CD14-positive monocyte (primary cell): ENCODE data around the gene SRRT. TPM values are rescaled to one million over a fixed set of nuclear protein-coding genes. Genes with fewer than 3 reads are reported as not detected.
A peak's percentile ranks its signal among the peaks of the same experiment; 100 is the strongest.

Source experiments
- DNase-seq, 3 donors: peaks; one replicate each; pipeline ENCODE4 v3.0.0-alpha.2; 2011 to 2022
- H2AFZ ChIP-seq: 2 replicates; pipeline ENCODE4 v1.6.0; 2012; ENCODE audit warnings: mild to moderate bottlenecking, low read depth, low read length, inconsistent platforms; ENCODE audit not compliant: insufficient read depth, poor library complexity, severe bottlenecking
- H3K27ac ChIP-seq, 2 donors: 1 replicate in 1 of 2; 2 replicates in 1 of 2; pipeline ENCODE4 v1.5.1; 2012 to 2013; ENCODE audit warnings: low read length in 2 of 2, control low read depth in 1 of 2, inconsistent platforms in 1 of 2, low read depth in 1 of 2, mild to moderate bottlenecking in 1 of 2
- H3K27me3 ChIP-seq, 2 donors: one replicate each; pipeline versions ENCODE4 v1.6.0 to v1.6.1; 2011 to 2013; ENCODE audit warnings: low read length in 2 of 2; ENCODE audit not compliant: control insufficient read depth in 2 of 2, insufficient read depth in 2 of 2
- H3K36me3 ChIP-seq, 2 donors: replicated peaks in 1 of 2; 1 replicate in 1 of 2; 2 replicates in 1 of 2; pipeline versions ENCODE4 v1.5.1 to v1.6.1; 2012 to 2013; ENCODE audit warnings: low read length in 2 of 2, control low read depth in 1 of 2, inconsistent platforms in 1 of 2, mild to moderate bottlenecking in 1 of 2; ENCODE audit not compliant: insufficient read depth in 2 of 2, control insufficient read depth in 1 of 2
- H3K4me1 ChIP-seq, 2 donors: 1 replicate in 1 of 2; 2 replicates in 1 of 2; pipeline versions ENCODE4 v1.5.1 to v1.6.1; 2012 to 2013; ENCODE audit warnings: low read length in 2 of 2, control low read depth in 1 of 2, inconsistent platforms in 1 of 2, mild to moderate bottlenecking in 1 of 2, moderate library complexity in 1 of 2; ENCODE audit not compliant: insufficient read depth in 2 of 2, control insufficient read depth in 1 of 2
- H3K4me2 ChIP-seq: replicated peaks from 2 replicates; pipeline ENCODE3; 2012; ENCODE audit warnings: low read length, moderate library complexity, mild to moderate bottlenecking; ENCODE audit not compliant: poor library complexity, severe bottlenecking; ENCODE audit errors: extremely low read depth
- H3K4me3 ChIP-seq, 3 experiments: fragments of 200-600 bp in 1 of 3; sonication (generic) in 1 of 3; replicated peaks in 1 of 3; 1 replicate in 2 of 3; 2 replicates in 1 of 3; pipeline ENCODE4 v1.5.1; 2011 to 2013; ENCODE audit warnings: low read length in 3 of 3, mild to moderate bottlenecking in 3 of 3, control low read depth in 2 of 3, low read depth in 2 of 3, inconsistent platforms in 1 of 3, moderate library complexity in 1 of 3
- H3K79me2 ChIP-seq: 2 replicates; pipeline ENCODE4 v1.6.0; 2012; ENCODE audit warnings: mild to moderate bottlenecking, control low read depth, inconsistent platforms, low read length, moderate library complexity; ENCODE audit not compliant: insufficient read depth
- H3K9ac ChIP-seq: 2 replicates; pipeline ENCODE4 v1.6.0; 2017; ENCODE audit warnings: low read length, mild to moderate bottlenecking; ENCODE audit not compliant: insufficient read depth, poor library complexity, severe bottlenecking
- H3K9me3 ChIP-seq, 2 donors: replicated peaks in 1 of 2; 1 replicate in 1 of 2; 2 replicates in 1 of 2; pipeline versions ENCODE4 v1.5.1 to v1.6.1; 2012 to 2013; ENCODE audit warnings: low read length in 2 of 2, control low read depth in 1 of 2; ENCODE audit not compliant: control insufficient read depth in 1 of 2, insufficient read depth in 1 of 2
- H4K20me1 ChIP-seq: 2 replicates; pipeline ENCODE4 v1.6.0; 2012; ENCODE audit warnings: mild to moderate bottlenecking, low read length, control low read depth, moderate library complexity; ENCODE audit not compliant: insufficient read depth
- H3K27ac Mint-ChIP-seq, 7 donors: one replicate each; pipeline ENCODE4 v1.8.0; 2020; ENCODE audit warnings: mild to moderate bottlenecking in 7 of 7, mixed read lengths in 7 of 7, moderate library complexity in 6 of 7, inconsistent platforms in 2 of 7
- H3K27me3 Mint-ChIP-seq, 3 donors: one replicate each; pipeline ENCODE4 v1.8.0; 2021 to 2022; ENCODE audit warnings: low read depth in 3 of 3, mild to moderate bottlenecking in 3 of 3, mixed read lengths in 3 of 3, moderate library complexity in 3 of 3, inconsistent platforms in 1 of 3
- H3K36me3 Mint-ChIP-seq, 2 donors: one replicate each; pipeline ENCODE4 v1.8.0; 2020; ENCODE audit warnings: mixed read lengths in 2 of 2, inconsistent platforms in 1 of 2, mild to moderate bottlenecking in 1 of 2
- H3K4me1 Mint-ChIP-seq: one replicate; pipeline ENCODE4 v1.8.0; 2020; ENCODE audit warnings: mild to moderate bottlenecking, mixed read lengths
- H3K4me3 Mint-ChIP-seq, 2 donors: one replicate each; pipeline ENCODE4 v1.8.0; 2020; ENCODE audit warnings: mild to moderate bottlenecking in 2 of 2, mixed read lengths in 2 of 2, moderate library complexity in 1 of 2
- H3K9me3 Mint-ChIP-seq, 7 donors: one replicate each; pipeline ENCODE4 v1.8.0; 2020 to 2022; ENCODE audit warnings: mixed read lengths in 7 of 7, mild to moderate bottlenecking in 6 of 7, moderate library complexity in 6 of 7, inconsistent platforms in 2 of 7
- CTCF ChIP-seq: fragments of 200-600 bp; IDR thresholded peaks from one replicate; pipeline ENCODE4 v1.8.0; 2022; ENCODE audit warnings: antibody characterized with exemption, mild to moderate bottlenecking
- WGBS: methylation state at CpG from one replicate; pipeline ENCODE4 v1.1.5; 2013; ENCODE audit warnings: missing lambda C conversion rate; ENCODE audit not compliant: insufficient coverage; 5-methylcytosine and 5-hydroxymethylcytosine counted together
- intact Hi-C, 2 donors: fragments of 100-400 bp; cut with micrococcal nuclease; formaldehyde crosslinking; loops; one replicate each; pipeline versions ENCODE4 v1.15.0 to v1.15.1; 2023
- polyA plus RNA-seq, 3 donors: library from polyadenylated mRNA; depleted of rRNA in 1 of 3; unstranded in 2 of 3; stranded (reverse) in 1 of 3; fragments of 300-500 nt in 2 of 3; fragments of >200 nt in 1 of 3; fragmentation: Illumina TruSeq in 2 of 3; gene quantifications; 1 replicate in 2 of 3; 2 replicates in 1 of 3; pipeline ENCODE4 v1.2.3, GENCODE V29; 2012 to 2021

Gene SRRT
- polyA plus RNA-seq, 3 donors: 26.9 to 116 (median 29.6) TPM

- peak; percentile 74 to 91 (median 84) for DNase-seq
- Mint-ChIP-seq H3K27me3 (peaks cover 26 to 37% (median 30%) of the 10 kb centered on the region in 3 donors), H3K36me3 (peaks cover 59 to 67% of the 10 kb centered on the region in 2 donors), H3K4me1 (peaks cover 56% of the 10 kb centered on the region), H3K27ac (peak overlapping the region; percentile 83 to 94 (median 92)), H3K9me3 (peaks cover 0 to 11% (median 8%) of the 10 kb centered on the region in 7 donors), H3K4me3 (peak overlapping the region; percentile 69 to 81)
- Histone ChIP-seq H3K4me1 (peaks cover 49 to 59% of the 10 kb centered on the region in 2 donors), H3K9me3 (no peaks in the 10 kb centered on the region), H3K27me3 (peaks cover 14 to 24% of the 10 kb centered on the region in 2 donors), H3K4me2 (peak overlapping the region; percentile 97), H3K36me3 (peaks cover 39 to 49% of the 10 kb centered on the region in 2 donors), H3K79me2 (peaks cover 12% of the 10 kb centered on the region), H2AFZ (peak overlapping the region; percentile 7), H3K27ac (peak overlapping the region; percentile 68 to 74), H3K4me3 (peak overlapping the region in 1 of 3 experiments; percentile 81), H4K20me1 (peaks cover 38% of the 10 kb centered on the region), H3K9ac (no peak overlapping the region)
- 0% methylated on average over 7 of the region's 21 CpGs for WGBS
- TF ChIP-seq CTCF: no peak
- intact Hi-C loops: loop anchor here (1.0 to 5.0 kb wide), 2 partner anchors 12 to 275 kb away; partner anchors contain the start of genes MOSPD3 (in 1 of the 2) and SRRT (in 1 of the 2)
These were observed 12.8 kb downstream of the SRRT start for GRCh38 chr7:100887516-100888290.

- no peak overlapping the region for H2AFZ ChIP-seq
- peaks cover 32% of the 10 kb centered on the region for H4K20me1 ChIP-seq
- H3K9ac ChIP-seq: peak overlapping the region; percentile 67
- H3K4me1 ChIP-seq: peaks cover 49 to 59% of the 10 kb centered on the region in 2 donors
- Mint-ChIP-seq H3K4me3 (peak overlapping the region; percentile 69 to 81), H3K4me1 (peaks cover 56% of the 10 kb centered on the region), H3K9me3 (peaks cover 0 to 11% (median 8%) of the 10 kb centered on the region in 7 donors), H3K36me3 (peaks cover 53 to 61% of the 10 kb centered on the region in 2 donors), H3K27ac (peak overlapping the region in 6 of 7 donors; percentile 83 to 94 (median 92)), H3K27me3 (peaks cover 28 to 39% (median 37%) of the 10 kb centered on the region in 3 donors)
- peak overlapping the region in 2 of 3 experiments; percentile 36 to 81 for H3K4me3 ChIP-seq
- H3K79me2 ChIP-seq: peaks cover 12% of the 10 kb centered on the region
- peak overlapping the region; percentile 97 for H3K4me2 ChIP-seq
- TF ChIP-seq CTCF: no peak
- peaks cover 14 to 32% of the 10 kb centered on the region in 2 donors for H3K27me3 ChIP-seq
- H3K36me3 ChIP-seq: peaks cover 33 to 42% of the 10 kb centered on the region in 2 donors
- 81% methylated on average over 7 of the region's 18 CpGs for WGBS
- no peak for DNase-seq
- peak overlapping the region; percentile 68 to 76 for H3K27ac ChIP-seq
- H3K9me3 ChIP-seq: no peaks in the 10 kb centered on the region
- intact Hi-C loops: loop anchor here in 1 of 2 donors (5.0 kb wide), 1 partner anchor 276 kb away; the partner anchor contains the start of gene MOSPD3
These were observed 13.5 kb downstream of the SRRT start for GRCh38 chr7:100888291-100888987.
